SJSA1 (cell line): ENCODE measurements around the gene KLHL13. TPM values are rescaled to one million over a fixed set of nuclear protein-coding genes. Genes with fewer than 3 reads are reported as not detected.
"Not testable (repeated sequence)": the region's sequence is repeated elsewhere in the genome, so short reads cannot be mapped to it uniquely, and the experiment has no call there.

Source experiments
- DNase-seq, 2 experiments: peaks; one replicate each; pipeline ENCODE4 v3.0.0-alpha.2; 2015 to 2020; ENCODE audit warnings: low spot score in 2 of 2, low read depth in 1 of 2
- H3K27ac ChIP-seq: fragments of 250-450 bp; sonication (Bioruptor Pico); 2 replicates; pipeline ENCODE4 v1.5.1; 2020; ENCODE audit warnings: mild to moderate bottlenecking, moderate library complexity
- H3K27me3 ChIP-seq: fragments of 250-450 bp; sonication (Bioruptor Pico); replicated peaks from 2 replicates; pipeline ENCODE4 v1.5.1; 2020; ENCODE audit warnings: mild to moderate bottlenecking, moderate library complexity
- H3K36me3 ChIP-seq: fragments of 250-450 bp; sonication (Bioruptor Pico); 2 replicates; pipeline ENCODE4 v1.5.1; 2020; ENCODE audit warnings: mild to moderate bottlenecking
- H3K4me1 ChIP-seq: fragments of 250-450 bp; sonication (Bioruptor Pico); replicated peaks from 2 replicates; pipeline ENCODE4 v1.6.1; 2021; ENCODE audit warnings: mild to moderate bottlenecking
- H3K4me3 ChIP-seq: fragments of 250-450 bp; sonication (Bioruptor Pico); 2 replicates; pipeline ENCODE4 v1.5.1; 2020; ENCODE audit warnings: mild to moderate bottlenecking
- H3K9me3 ChIP-seq: fragments of 250-450 bp; sonication (Bioruptor Pico); replicated peaks from 2 replicates; pipeline ENCODE4 v1.5.1; 2020; ENCODE audit warnings: mild to moderate bottlenecking
- total RNA-seq: library from RNA; depleted of rRNA; stranded (reverse); fragments of >200 nt; shearing (Covaris generic); gene quantifications from 2 replicates; pipeline ENCODE4 v1.2.3, GENCODE V29; 2014; rRNA removed

The KLHL13 gene
- total RNA-seq: 9.4 and 20.1 TPM in 2 replicates

GRCh38 chrX:118116713-118117550 is at the start of gene KLHL13:
KLHL13 (minus strand) TSS chrX:118116810; CDS start chrX:118028473, 88,337 bp downstream.
- H3K9me3 ChIP-seq: no peaks in the 10 kb centered on the region
- peaks cover 12% of the 10 kb centered on the region for H3K4me1 ChIP-seq
- H3K36me3 ChIP-seq: peaks cover 3% of the 10 kb centered on the region; the same call in 1 of the 2 replicates
- peak within 1 kb of the TSS; percentile 75 for H3K27ac ChIP-seq
- peak; percentile 51 to 67 for DNase-seq
- peak within 1 kb of the TSS; percentile 80 for H3K4me3 ChIP-seq
- no peaks in the 10 kb centered on the region for H3K27me3 ChIP-seq

GRCh38 chrX:118164138-118164537 is 47.5 kb upstream of the KLHL13 start:
- no peak for DNase-seq
- Histone ChIP-seq H3K4me3 (no peak overlapping the region), H3K9me3 (no peaks in the 10 kb centered on the region), H3K36me3 (no peaks in the 10 kb centered on the region), H3K27ac (no peak overlapping the region), H3K27me3 (no peaks in the 10 kb centered on the region), H3K4me1 (no peaks in the 10 kb centered on the region)

- DNase-seq: no peak
- H3K4me1 ChIP-seq: no peaks in the 10 kb centered on the region
- H3K9me3 ChIP-seq: no peaks in the 10 kb centered on the region
- H3K4me3 ChIP-seq: no peak overlapping the region
- H3K27me3 ChIP-seq: no peaks in the 10 kb centered on the region
- H3K36me3 ChIP-seq: no peaks in the 10 kb centered on the region
- H3K27ac ChIP-seq: no peak overlapping the region
Measured at GRCh38 chrX:118156953-118157608, 40.5 kb upstream of the KLHL13 start.

GRCh38 chrX:118156254-118156952 is 39.8 kb upstream of the KLHL13 start:
- H3K27me3 ChIP-seq: no peaks in the 10 kb centered on the region
- no peak overlapping the region for H3K4me3 ChIP-seq
- DNase-seq: no peak
- H3K27ac ChIP-seq: no peak overlapping the region
- H3K4me1 ChIP-seq: no peaks in the 10 kb centered on the region
- H3K36me3 ChIP-seq: no peaks in the 10 kb centered on the region
- no peaks in the 10 kb centered on the region for H3K9me3 ChIP-seq

GRCh38 chrX:118153270-118153669 is 36.7 kb upstream of the KLHL13 start:
- Histone ChIP-seq H3K27ac (no peak overlapping the region), H3K4me1 (no peaks in the 10 kb centered on the region), H3K4me3 (no peak overlapping the region), H3K27me3 (no peaks in the 10 kb centered on the region), H3K36me3 (no peaks in the 10 kb centered on the region), H3K9me3 (no peaks in the 10 kb centered on the region)
- DNase-seq: no peak

GRCh38 chrX:118152721-118153120 is 36.1 kb upstream of the KLHL13 start:
- H3K27ac ChIP-seq: no peak overlapping the region
- no peaks in the 10 kb centered on the region for H3K36me3 ChIP-seq
- no peak overlapping the region for H3K4me3 ChIP-seq
- no peak for DNase-seq
- H3K4me1 ChIP-seq: no peaks in the 10 kb centered on the region
- no peaks in the 10 kb centered on the region for H3K27me3 ChIP-seq
- no peaks in the 10 kb centered on the region for H3K9me3 ChIP-seq

- Histone ChIP-seq H3K27ac (no peak overlapping the region), H3K4me3 (no peak overlapping the region), H3K9me3 (no peaks in the 10 kb centered on the region), H3K4me1 (no peaks in the 10 kb centered on the region), H3K27me3 (no peaks in the 10 kb centered on the region), H3K36me3 (no peaks in the 10 kb centered on the region)
- DNase-seq: no peak
Measured at GRCh38 chrX:118148737-118149136, 32.1 kb upstream of the KLHL13 start.

- H3K36me3 ChIP-seq, H3K4me3 ChIP-seq, H3K27ac ChIP-seq, H3K9me3 ChIP-seq, H3K27me3 ChIP-seq, DNase-seq, H3K4me1 ChIP-seq: not testable (repeated sequence)
Measured at GRCh38 chrX:118147771-118148170, 31.2 kb upstream of the KLHL13 start.

- no peak for DNase-seq
- no peaks in the 10 kb centered on the region for H3K27me3 ChIP-seq
- H3K27ac ChIP-seq: no peak overlapping the region
- no peaks in the 10 kb centered on the region for H3K4me1 ChIP-seq
- H3K4me3 ChIP-seq: no peak overlapping the region
- H3K36me3 ChIP-seq: no peaks in the 10 kb centered on the region
- no peaks in the 10 kb centered on the region for H3K9me3 ChIP-seq
Measured at GRCh38 chrX:118143578-118143977, 27.0 kb upstream of the KLHL13 start.

- no peak overlapping the region for H3K4me3 ChIP-seq
- H3K4me1 ChIP-seq: no peaks in the 10 kb centered on the region
- no peak overlapping the region for H3K27ac ChIP-seq
- DNase-seq: no peak
- no peaks in the 10 kb centered on the region for H3K9me3 ChIP-seq
- no peaks in the 10 kb centered on the region for H3K27me3 ChIP-seq
- H3K36me3 ChIP-seq: no peaks in the 10 kb centered on the region
Measured at GRCh38 chrX:118131336-118131735, 14.7 kb upstream of the KLHL13 start.

- Histone ChIP-seq H3K4me1 (no peaks in the 10 kb centered on the region), H3K4me3 (no peak overlapping the region)
Measured at GRCh38 chrX:118129681-118130080, 13.1 kb upstream of the KLHL13 start.

GRCh38 chrX:118128724-118129123 is 12.1 kb upstream of the KLHL13 start:
- Histone ChIP-seq H3K4me3 (no peak overlapping the region), H3K4me1 (no peaks in the 10 kb centered on the region), H3K27ac (no peak overlapping the region), H3K27me3 (no peaks in the 10 kb centered on the region), H3K9me3 (no peaks in the 10 kb centered on the region), H3K36me3 (no peaks in the 10 kb centered on the region)
- DNase-seq: no peak

More at GRCh38 chrX:118129681-118130080, 13.1 kb upstream of the KLHL13 start:
- DNase-seq: no peak
- H3K9me3 ChIP-seq: no peaks in the 10 kb centered on the region
- H3K36me3 ChIP-seq: no peaks in the 10 kb centered on the region
- H3K27me3 ChIP-seq: no peaks in the 10 kb centered on the region
- no peak overlapping the region for H3K27ac ChIP-seq

- Histone ChIP-seq H3K27ac (no peak overlapping the region), H3K36me3 (no peaks in the 10 kb centered on the region), H3K9me3 (no peaks in the 10 kb centered on the region), H3K27me3 (no peaks in the 10 kb centered on the region), H3K4me3 (no peak overlapping the region), H3K4me1 (no peaks in the 10 kb centered on the region)
- DNase-seq: no peak
Measured at GRCh38 chrX:118126286-118126685, 9.7 kb upstream of the KLHL13 start.

GRCh38 chrX:118124243-118124642 is 7.6 kb upstream of the KLHL13 start:
- H3K4me1 ChIP-seq, H3K27ac ChIP-seq, H3K27me3 ChIP-seq, H3K36me3 ChIP-seq, H3K9me3 ChIP-seq, H3K4me3 ChIP-seq, DNase-seq: not testable (repeated sequence)
